Umbilical cord (tissue), 2 donors: ENCODE data around the gene NPHP4. TPM values are rescaled to one million over a fixed set of nuclear protein-coding genes. Genes with fewer than 3 reads are reported as not detected.
"Not testable (repeated sequence)": the region's sequence is repeated elsewhere in the genome, so short reads cannot be mapped to it uniquely, and the experiment has no call there.

Experiments used
- DNase-seq: peaks from one replicate; pipeline ENCODE4 v3.0.0-alpha.2; 2015; ENCODE audit warnings: low spot score
- total RNA-seq: library from RNA; depleted of rRNA; stranded (reverse); fragments of >200 nt; gene quantifications from one replicate; pipeline ENCODE4 v1.2.3, GENCODE V29; 2014; ENCODE audit warnings: low replicate concordance; ENCODE audit not compliant: insufficient read depth

Gene NPHP4
- total RNA-seq, 1 donor from 2014 or later: 11.3 TPM

- DNase-seq: no peak
These were observed 96.5 kb downstream of the NPHP4 start for GRCh38 chr1:5895446-5896406.

- DNase-seq: not testable (repeated sequence)
These were observed 98.4 kb downstream of the NPHP4 start for GRCh38 chr1:5893699-5894278.

- DNase-seq: no peak
These were observed 99.9 kb downstream of the NPHP4 start for GRCh38 chr1:5892329-5892728.

GRCh38 chr1:5891736-5892135, 100.5 kb downstream of the NPHP4 start:
- DNase-seq: no peak

- no peak for DNase-seq
These were observed 101.1 kb downstream of the NPHP4 start for GRCh38 chr1:5891137-5891536.

- DNase-seq: no peak
These were observed 101.7 kb downstream of the NPHP4 start for GRCh38 chr1:5890346-5891106.

- no peak for DNase-seq
These were observed 102.3 kb downstream of the NPHP4 start for GRCh38 chr1:5889901-5890300.

GRCh38 chr1:5889462-5889861, 102.8 kb downstream of the NPHP4 start:
- no peak for DNase-seq

- DNase-seq: no peak
These were observed 103.5 kb downstream of the NPHP4 start for GRCh38 chr1:5888606-5889211.

GRCh38 chr1:5887971-5888361, 104.3 kb downstream of the NPHP4 start:
- no peak for DNase-seq

GRCh38 chr1:5887349-5887970, 104.8 kb downstream of the NPHP4 start:
- no peak for DNase-seq

- DNase-seq: no peak
These were observed 105.5 kb downstream of the NPHP4 start for GRCh38 chr1:5886541-5887348.

- no peak for DNase-seq
These were observed 106.1 kb downstream of the NPHP4 start for GRCh38 chr1:5886140-5886483.

- DNase-seq: no peak
These were observed 106.6 kb downstream of the NPHP4 start for GRCh38 chr1:5885471-5886139.

GRCh38 chr1:5884110-5884509, 108.1 kb downstream of the NPHP4 start:
- DNase-seq: no peak

- no peak for DNase-seq
These were observed 108.8 kb downstream of the NPHP4 start for GRCh38 chr1:5883129-5884048.

GRCh38 chr1:5882367-5883128, 109.7 kb downstream of the NPHP4 start:
- no peak for DNase-seq

GRCh38 chr1:5881526-5882222, 110.6 kb downstream of the NPHP4 start:
- DNase-seq: no peak
